Measurements from ENCODE around the gene KTN1.

DNA sequence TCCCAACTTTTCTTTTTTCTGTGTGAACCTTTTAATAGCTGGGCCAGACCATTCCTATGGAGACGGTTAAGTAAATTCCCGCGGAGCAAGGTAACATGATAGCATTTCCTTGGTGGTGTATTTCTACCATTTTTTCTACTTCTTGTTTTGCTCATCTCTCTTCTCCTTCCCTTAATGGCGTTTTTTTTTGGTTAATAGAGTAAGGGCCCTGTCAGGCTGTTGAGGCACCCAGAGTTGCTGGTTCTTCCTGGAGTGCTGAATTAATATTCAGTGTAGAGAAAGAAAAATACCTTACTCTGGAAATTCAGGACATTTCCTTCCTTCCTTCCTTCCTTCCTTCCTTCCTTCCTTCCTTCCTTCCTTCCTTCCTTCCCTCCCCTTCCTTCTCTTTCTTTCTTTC is 137.6 kb downstream of the KTN1 start:
- TF ChIP-seq EZH2 (IDR thresholded peaks at IDR 0.05; ENCODE audit: borderline replicate concordance, low read depth, low read length, severe bottlenecking): no peak
- TF ChIP-seq, protein P1, sequence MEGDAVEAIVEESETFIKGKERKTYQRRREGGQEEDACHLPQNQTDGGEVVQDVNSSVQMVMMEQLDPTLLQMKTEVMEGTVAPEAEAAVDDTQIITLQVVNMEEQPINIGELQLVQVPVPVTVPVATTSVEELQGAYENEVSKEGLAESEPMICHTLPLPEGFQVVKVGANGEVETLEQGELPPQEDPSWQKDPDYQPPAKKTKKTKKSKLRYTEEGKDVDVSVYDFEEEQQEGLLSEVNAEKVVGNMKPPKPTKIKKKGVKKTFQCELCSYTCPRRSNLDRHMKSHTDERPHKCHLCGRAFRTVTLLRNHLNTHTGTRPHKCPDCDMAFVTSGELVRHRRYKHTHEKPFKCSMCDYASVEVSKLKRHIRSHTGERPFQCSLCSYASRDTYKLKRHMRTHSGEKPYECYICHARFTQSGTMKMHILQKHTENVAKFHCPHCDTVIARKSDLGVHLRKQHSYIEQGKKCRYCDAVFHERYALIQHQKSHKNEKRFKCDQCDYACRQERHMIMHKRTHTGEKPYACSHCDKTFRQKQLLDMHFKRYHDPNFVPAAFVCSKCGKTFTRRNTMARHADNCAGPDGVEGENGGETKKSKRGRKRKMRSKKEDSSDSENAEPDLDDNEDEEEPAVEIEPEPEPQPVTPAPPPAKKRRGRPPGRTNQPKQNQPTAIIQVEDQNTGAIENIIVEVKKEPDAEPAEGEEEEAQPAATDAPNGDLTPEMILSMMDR (IDR thresholded peaks at IDR 0.05; ENCODE audit: borderline replicate concordance, extremely low read depth, low read length, poor library complexity, severe bottlenecking): no peak
